Pancreas (tissue), 10 donors: ENCODE results near the gene ACVR1C. TPM values are rescaled to one million over a fixed set of nuclear protein-coding genes. Genes with fewer than 3 reads are reported as not detected.

Experiments
- ATAC-seq, 4 donors: fragments of 200-7000 bp; cut with Tn5 transposase; one replicate each; pipeline versions ENCODE4 v1.8.0 to v1.9.1; 2020; ENCODE audit warnings: mild to moderate bottlenecking in 4 of 4, moderate library complexity in 4 of 4
- DNase-seq, 6 donors: peaks; one replicate each; pipeline ENCODE4 v3.0.0-alpha.2; 2020
- FAIRE-seq: peaks from 2 replicates; lab custom pipeline; 2012; peaks lifted over from hg19 to GRCh38; lab: Jason Lieb, UNC
- H3K27ac ChIP-seq, 4 donors: fragments of 200-600 bp; sonication (generic); 1 replicate in 3 of 4; 2 replicates in 1 of 4; pipeline versions ENCODE4 v1.5.0 to v1.8.0; 2020
- H3K27me3 ChIP-seq, 4 donors: fragments of 200-600 bp; one replicate each; pipeline ENCODE4 v1.8.0; 2021
- H3K36me3 ChIP-seq, 3 donors: fragments of 200-600 bp; sonication (generic) in 1 of 3; one replicate each; pipeline versions ENCODE4 v1.5.0 to v1.8.0; 2020 to 2021
- H3K4me1 ChIP-seq, 3 donors: fragments of 200-600 bp; one replicate each; pipeline ENCODE4 v1.8.0; 2021
- H3K4me3 ChIP-seq, 4 donors: fragments of 200-600 bp; sonication (generic) in 2 of 4; one replicate each; pipeline versions ENCODE4 v1.5.0 to v1.8.0; 2020 to 2021
- H3K9me3 ChIP-seq, 4 donors: fragments of 200-600 bp; one replicate each; pipeline ENCODE4 v1.8.0; 2021
- WGBS, 2 donors: extraction: QIAGEN DNeasy Blood & Tissue Kit; methylation state at CpG; one replicate each; pipeline ENCODE4 v1.1.7; 2013; 5-methylcytosine and 5-hydroxymethylcytosine counted together
- intact Hi-C, 3 donors: fragments of 100-400 bp; cut with DNase I; formaldehyde crosslinking; loops; one replicate each; pipeline versions ENCODE4 v1.11.1 to v1.14.2; 2022
- polyA plus RNA-seq, 2 donors: library from polyadenylated mRNA; stranded (reverse); fragments of 200-250 nt; gene quantifications; one replicate each; pipeline ENCODE4 v1.2.3, GENCODE V29; 2013
- total RNA-seq, 6 donors: library from RNA; stranded (reverse); fragmentation: NEBNext Ultra II Directional in 4 of 6; extraction: Animal tissue kit (Norgen Biotek cat#: 25700) in 4 of 6; gene quantifications; one replicate each; pipeline versions ENCODE4 v1.2.1 to v1.2.4, GENCODE V29; 2021 to 2023
- TF ChIP-seq, protein P1 (sequence below), 4 donors: fragments of 200-600 bp; sonication (generic) in 3 of 4; IDR thresholded peaks; one replicate each; pipeline versions ENCODE4 v1.5.0 to v1.8.0; 2021; ENCODE audit warnings: antibody characterized with exemption in 4 of 4
- donor health status: healthy with polysubstance abuse.
- donor health status: DM: no; HTN: no; CAD: no; lungs with moderate emphysema.
- donor health status: DM: no; HTN: no; CAD: no.
- donor health status: control.
- donor health status: control.
- donor health status: Bipolar disorder and iron deficiency.
- donor health status: DM: yes; HTN: yes; CAD: no.
- donor health status: DM: no; HTN: no; CAD: no.
- donor health status: DM: no; HTN: no; CAD: no.
- donor health status: DM: yes; HTN: yes; CAD: no.

The ACVR1C gene
- total RNA-seq (1 to 10 TPM in 5 of 6 donors, under 1 TPM in 1; 0.76 to 2.7 (median 1.5) TPM), polyA plus RNA-seq (1 to 10 TPM in 1 of 2 donors, under 1 TPM in 1; 0.46 to 1.7 TPM)

DNA sequence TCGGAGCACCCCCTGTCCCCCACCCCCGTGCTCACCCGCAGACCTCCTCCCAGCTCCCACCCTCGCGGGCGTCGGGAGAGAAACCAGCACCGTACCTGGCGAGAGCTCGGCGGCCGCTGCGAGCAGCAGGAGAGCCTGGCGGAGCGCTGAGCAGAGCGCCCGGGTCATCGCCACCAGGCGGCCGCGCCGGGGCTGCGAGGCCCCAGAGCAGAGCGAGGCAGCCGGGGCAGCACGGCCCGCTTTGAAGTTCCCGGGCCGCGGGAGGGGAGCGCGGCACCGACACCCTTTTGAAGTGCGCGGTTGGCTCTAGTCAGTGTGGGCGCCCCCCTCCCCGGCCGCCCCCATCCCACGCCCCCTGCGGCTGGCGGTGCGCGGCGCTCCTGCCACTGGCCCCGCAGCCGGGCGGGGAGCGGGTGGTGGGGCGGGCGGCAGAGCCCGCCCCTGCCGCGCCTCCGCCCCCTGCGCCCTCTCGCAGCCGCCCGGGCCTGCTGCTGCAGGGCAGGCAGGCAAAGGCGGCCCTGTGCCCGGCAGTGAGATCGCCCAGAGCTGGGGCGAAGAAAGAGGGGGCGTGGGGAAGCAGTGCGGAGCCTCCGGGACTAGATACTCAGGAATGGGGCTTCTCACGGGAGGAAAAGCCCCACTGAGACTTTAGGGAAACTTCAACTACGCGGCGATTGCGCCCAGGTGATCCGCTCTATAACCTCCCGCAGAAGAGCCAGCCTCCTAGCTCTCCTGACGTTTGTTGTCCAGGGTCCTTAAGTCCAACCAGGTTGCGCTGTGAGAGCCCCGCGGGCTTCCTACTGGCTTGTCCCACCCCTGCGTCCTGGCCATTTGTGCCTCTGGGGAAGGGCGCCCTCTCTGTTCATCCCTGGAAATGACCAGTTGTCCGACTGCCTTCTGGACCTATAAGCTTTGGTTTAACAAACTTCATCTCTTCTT lies at the start of gene ACVR1C:
Gene ACVR1C (minus strand): TSS at position 388 of the 939 bp plus-strand sequence. CDS start 220 bp downstream, at position 168.
- FAIRE-seq (no peak), ATAC-seq (peak; percentile 88 to 94 (median 90)), DNase-seq (peak; percentile 73 to 88 (median 78))
- intact Hi-C loops, result no loop called here
- TF ChIP-seq, protein P1, sequence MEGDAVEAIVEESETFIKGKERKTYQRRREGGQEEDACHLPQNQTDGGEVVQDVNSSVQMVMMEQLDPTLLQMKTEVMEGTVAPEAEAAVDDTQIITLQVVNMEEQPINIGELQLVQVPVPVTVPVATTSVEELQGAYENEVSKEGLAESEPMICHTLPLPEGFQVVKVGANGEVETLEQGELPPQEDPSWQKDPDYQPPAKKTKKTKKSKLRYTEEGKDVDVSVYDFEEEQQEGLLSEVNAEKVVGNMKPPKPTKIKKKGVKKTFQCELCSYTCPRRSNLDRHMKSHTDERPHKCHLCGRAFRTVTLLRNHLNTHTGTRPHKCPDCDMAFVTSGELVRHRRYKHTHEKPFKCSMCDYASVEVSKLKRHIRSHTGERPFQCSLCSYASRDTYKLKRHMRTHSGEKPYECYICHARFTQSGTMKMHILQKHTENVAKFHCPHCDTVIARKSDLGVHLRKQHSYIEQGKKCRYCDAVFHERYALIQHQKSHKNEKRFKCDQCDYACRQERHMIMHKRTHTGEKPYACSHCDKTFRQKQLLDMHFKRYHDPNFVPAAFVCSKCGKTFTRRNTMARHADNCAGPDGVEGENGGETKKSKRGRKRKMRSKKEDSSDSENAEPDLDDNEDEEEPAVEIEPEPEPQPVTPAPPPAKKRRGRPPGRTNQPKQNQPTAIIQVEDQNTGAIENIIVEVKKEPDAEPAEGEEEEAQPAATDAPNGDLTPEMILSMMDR (IDR thresholded peaks at IDR 0.05), result peak; percentile 36 to 47 (median 44)
- Histone ChIP-seq H3K36me3 (no peaks in the 10 kb centered on the region), H3K27ac (peak within 1 kb of the TSS; percentile 42 to 83 (median 82)), H3K4me3 (peak within 1 kb of the TSS; percentile 45 to 62 (median 50)), H3K4me1 (no peaks in the 10 kb centered on the region), H3K9me3 (no peaks in the 10 kb centered on the region), H3K27me3 (no peaks in the 10 kb centered on the region)
- WGBS, 2 donors, result 1 to 2% methylated on average over 37 to 79 of the region's 79 CpGs

DNA sequence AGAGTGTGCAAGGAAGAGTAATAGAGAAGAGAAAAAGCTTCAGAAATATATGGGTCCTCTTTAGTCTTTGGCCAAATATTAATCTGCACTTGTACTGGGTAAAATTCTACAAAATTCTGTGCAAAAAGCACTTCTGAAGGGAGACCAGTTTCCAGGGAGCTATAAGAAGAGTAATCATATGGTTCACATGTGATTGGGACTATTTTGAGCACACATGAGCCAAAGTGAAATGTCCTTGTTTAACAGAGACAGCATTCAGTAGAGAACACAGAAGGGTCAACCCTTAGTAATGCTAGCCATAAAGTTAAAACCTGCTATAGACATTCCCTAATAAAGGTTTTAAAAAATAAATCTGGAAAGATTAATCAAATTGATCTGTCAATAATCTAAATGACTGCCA lies 49.3 kb upstream of the ACVR1C start:
- H3K27me3 ChIP-seq, result no peaks in the 10 kb centered on the region
- no peaks in the 10 kb centered on the region for H3K4me1 ChIP-seq
- no peaks in the 10 kb centered on the region for H3K36me3 ChIP-seq
- DNase-seq (no peak), FAIRE-seq (no peak), ATAC-seq (no peak)
- H3K9me3 ChIP-seq, result no peaks in the 10 kb centered on the region
- no peak overlapping the region for H3K4me3 ChIP-seq
- intact Hi-C loops, result no loop called here
- H3K27ac ChIP-seq, result no peak overlapping the region
- TF ChIP-seq, protein P1 (IDR thresholded peaks at IDR 0.05), result no peak

DNA sequence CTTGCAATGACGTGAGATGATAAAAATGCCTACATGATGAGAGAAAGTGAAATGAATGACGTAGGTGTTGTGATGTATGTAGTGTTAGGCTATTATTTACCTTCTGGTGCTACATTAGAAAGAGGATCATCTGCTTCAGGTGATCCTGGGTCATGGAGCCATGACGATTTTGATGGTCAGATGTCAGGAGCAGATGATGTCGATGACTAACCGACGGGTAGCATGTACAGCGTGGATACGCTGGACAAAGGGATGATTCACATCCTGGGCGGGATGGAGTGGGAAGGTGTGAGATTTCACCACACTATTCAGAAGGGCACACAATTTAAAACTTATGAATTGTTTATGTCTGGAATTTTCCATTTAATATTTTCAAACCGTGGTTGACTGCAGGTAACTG lies 43.5 kb upstream of the ACVR1C start:
- intact Hi-C loops, result no loop called here
- FAIRE-seq (no peak), ATAC-seq (no peak), DNase-seq (no peak)
- H3K4me1 ChIP-seq, result no peaks in the 10 kb centered on the region
- H3K9me3 ChIP-seq, result no peaks in the 10 kb centered on the region
- H3K27ac ChIP-seq, result no peak overlapping the region
- H3K27me3 ChIP-seq, result no peaks in the 10 kb centered on the region
- 88 to 92% methylated on average over 10 of the region's 10 CpGs for WGBS, 2 donors
- H3K4me3 ChIP-seq, result no peak overlapping the region
- no peaks in the 10 kb centered on the region for H3K36me3 ChIP-seq
- TF ChIP-seq, protein P1 (IDR thresholded peaks at IDR 0.05), result no peak

DNA sequence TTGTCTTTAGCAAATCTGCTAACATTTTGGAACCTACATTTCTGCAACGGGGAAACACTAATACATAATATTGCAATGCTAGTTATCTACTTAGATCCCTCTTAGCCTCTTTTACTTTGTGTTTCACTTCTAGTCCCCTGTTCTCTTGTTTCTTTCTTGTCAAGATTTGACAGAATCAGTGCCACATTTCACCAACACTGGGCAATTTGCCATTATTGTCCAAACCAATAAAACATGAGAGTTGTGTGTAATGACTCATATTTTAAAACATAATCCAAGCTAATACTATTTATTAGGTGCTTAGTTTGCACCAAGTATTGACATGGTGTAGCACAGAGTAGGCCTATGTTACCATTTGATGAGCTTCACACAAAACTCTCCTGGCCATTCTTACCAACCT lies 33.7 kb upstream of the ACVR1C start:
- no peaks in the 10 kb centered on the region for H3K9me3 ChIP-seq
- no peak overlapping the region for H3K27ac ChIP-seq
- H3K36me3 ChIP-seq, result no peaks in the 10 kb centered on the region
- no peak for DNase-seq
- TF ChIP-seq, protein P1 (IDR thresholded peaks at IDR 0.05), result no peak
- H3K27me3 ChIP-seq, result no peaks in the 10 kb centered on the region
- intact Hi-C loops, result no loop called here
- H3K4me1 ChIP-seq, result no peaks in the 10 kb centered on the region
- no peak for FAIRE-seq
- H3K4me3 ChIP-seq, result no peak overlapping the region
- ATAC-seq, result no peak
- 88 to 96% methylated on average over 1 of the region's 1 CpG for WGBS, 2 donors

DNA sequence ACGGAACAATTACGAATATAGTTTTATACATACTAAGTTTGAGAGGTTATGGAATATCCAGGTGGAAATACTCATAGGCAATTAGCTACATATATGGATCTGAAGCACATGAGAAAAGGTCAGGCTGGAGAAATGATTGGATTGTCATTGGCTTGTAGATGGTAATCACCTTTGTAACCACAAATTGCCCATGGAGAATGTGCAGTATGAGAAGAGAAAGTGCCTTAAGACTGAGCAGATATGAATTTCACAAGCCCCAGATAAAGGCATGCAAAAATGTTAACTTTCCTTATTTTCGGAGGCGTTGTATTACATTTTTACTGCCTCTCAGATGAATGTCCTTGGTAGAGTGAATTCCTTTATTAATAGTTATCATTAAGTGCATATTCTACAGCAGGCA lies 33.1 kb upstream of the ACVR1C start:
- TF ChIP-seq, protein P1 (IDR thresholded peaks at IDR 0.05), result no peak
- H3K9me3 ChIP-seq, result no peaks in the 10 kb centered on the region
- intact Hi-C loops, result no loop called here
- DNase-seq (no peak), ATAC-seq (no peak), FAIRE-seq (no peak)
- no peaks in the 10 kb centered on the region for H3K4me1 ChIP-seq
- H3K27ac ChIP-seq, result no peak overlapping the region
- WGBS, 2 donors, result 67% methylated on average over 4 of the region's 4 CpGs
- no peaks in the 10 kb centered on the region for H3K36me3 ChIP-seq
- H3K4me3 ChIP-seq, result no peak overlapping the region
- no peaks in the 10 kb centered on the region for H3K27me3 ChIP-seq
